Stimulated activated CD8-positive, alpha-beta memory T cell treated with anti-CD3 and anti-CD28 coated beads, Interleukin-7, amount 100 ng/mL, for 1 hour (primary cell): ENCODE results near the gene TMEM144.

Experiments used
- DNase-seq, 2 donors: peaks; one replicate each; pipeline ENCODE4 v3.0.0-alpha.2; 2020; ENCODE audit warnings: low read depth in 2 of 2

The TMEM144 gene

GRCh38 chr4:158209825-158210807, at the start of gene TMEM144:
TMEM144 (plus strand) TSS chr4:158210486; CDS start chr4:158212668, 2,182 bp downstream.
- no peak for DNase-seq

GRCh38 chr4:158161551-158162354, 48.5 kb upstream of the TMEM144 start:
- DNase-seq: no peak

- no peak for DNase-seq
Measured at GRCh38 chr4:158162631-158163030, 47.7 kb upstream of the TMEM144 start.

- no peak for DNase-seq
Measured at GRCh38 chr4:158163941-158164767, 46.1 kb upstream of the TMEM144 start.

GRCh38 chr4:158164768-158165213, 45.5 kb upstream of the TMEM144 start:
- DNase-seq: no peak

GRCh38 chr4:158166701-158167100, 43.6 kb upstream of the TMEM144 start:
- DNase-seq: no peak

- DNase-seq: no peak
Measured at GRCh38 chr4:158168606-158169005, 41.7 kb upstream of the TMEM144 start.

- DNase-seq: no peak
Measured at GRCh38 chr4:158169506-158169905, 40.8 kb upstream of the TMEM144 start.

- no peak for DNase-seq
Measured at GRCh38 chr4:158169931-158170690, 40.2 kb upstream of the TMEM144 start.

GRCh38 chr4:158170691-158171561, 39.4 kb upstream of the TMEM144 start:
- DNase-seq: no peak

GRCh38 chr4:158172261-158173258, 37.7 kb upstream of the TMEM144 start, which contains the start of gene GASK1B:
GASK1B (minus strand) TSS chr4:158173025; CDS start chr4:158171375, 1,650 bp downstream.
- no peak for DNase-seq

- DNase-seq: no peak
Measured at GRCh38 chr4:158176108-158176507, 34.2 kb upstream of the TMEM144 start.

GRCh38 chr4:158176776-158177175, 33.5 kb upstream of the TMEM144 start:
- DNase-seq: no peak

- DNase-seq: no peak
Measured at GRCh38 chr4:158179465-158179864, 30.8 kb upstream of the TMEM144 start.

GRCh38 chr4:158181906-158182305, 28.4 kb upstream of the TMEM144 start:
- DNase-seq: no peak

GRCh38 chr4:158182736-158183135, 27.6 kb upstream of the TMEM144 start:
- no peak for DNase-seq

- no peak for DNase-seq
Measured at GRCh38 chr4:158186815-158187214, 23.5 kb upstream of the TMEM144 start.

GRCh38 chr4:158189422-158189821, 20.9 kb upstream of the TMEM144 start:
- no peak for DNase-seq
